Hematopoietic multipotent progenitor cell treated with erythropoietin and hydrocortisone succinate and interleukin-3 and kit ligand, for 6 days (in vitro differentiated cells): ENCODE results near the gene THBD.
A peak's percentile ranks its signal among the peaks of the same experiment; 100 is the strongest.

ENCODE experiments used
- DNase-seq: peaks from one replicate; pipeline ENCODE4 v3.0.0-alpha.2; 2015

The THBD gene

DNA sequence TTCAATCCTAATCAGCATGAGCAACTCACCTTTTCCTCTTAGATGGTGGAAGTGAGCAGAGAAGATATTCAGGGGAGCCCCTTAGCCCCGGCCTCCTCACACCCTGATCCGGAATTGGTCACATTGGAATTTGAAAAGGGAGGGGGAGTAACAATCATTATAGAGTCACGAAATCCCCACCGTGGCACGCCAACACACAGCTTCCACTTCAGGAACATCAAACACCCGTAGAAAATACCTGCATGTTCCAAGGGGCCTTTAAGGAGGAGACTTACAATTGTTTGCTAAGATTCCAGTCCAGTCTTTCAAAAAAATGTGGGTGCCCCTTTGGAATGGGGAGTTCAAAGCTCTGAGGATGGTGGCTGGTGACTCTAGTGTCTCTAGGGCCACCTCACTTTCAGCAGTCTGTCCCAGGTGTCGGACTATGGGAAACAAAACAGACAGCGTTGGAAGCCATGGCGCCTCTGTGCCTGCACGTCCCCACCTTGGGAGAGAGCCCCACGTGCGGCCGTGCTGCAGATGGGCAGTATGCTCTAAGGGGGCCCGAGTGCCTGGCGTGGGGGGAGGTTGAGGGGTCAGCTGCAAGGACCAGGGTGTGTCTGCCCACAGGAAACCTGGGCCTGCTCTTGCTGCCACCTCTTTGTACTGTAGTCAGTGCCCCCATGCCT is 34.2 kb upstream of the THBD start:
- no peak for DNase-seq

DNA sequence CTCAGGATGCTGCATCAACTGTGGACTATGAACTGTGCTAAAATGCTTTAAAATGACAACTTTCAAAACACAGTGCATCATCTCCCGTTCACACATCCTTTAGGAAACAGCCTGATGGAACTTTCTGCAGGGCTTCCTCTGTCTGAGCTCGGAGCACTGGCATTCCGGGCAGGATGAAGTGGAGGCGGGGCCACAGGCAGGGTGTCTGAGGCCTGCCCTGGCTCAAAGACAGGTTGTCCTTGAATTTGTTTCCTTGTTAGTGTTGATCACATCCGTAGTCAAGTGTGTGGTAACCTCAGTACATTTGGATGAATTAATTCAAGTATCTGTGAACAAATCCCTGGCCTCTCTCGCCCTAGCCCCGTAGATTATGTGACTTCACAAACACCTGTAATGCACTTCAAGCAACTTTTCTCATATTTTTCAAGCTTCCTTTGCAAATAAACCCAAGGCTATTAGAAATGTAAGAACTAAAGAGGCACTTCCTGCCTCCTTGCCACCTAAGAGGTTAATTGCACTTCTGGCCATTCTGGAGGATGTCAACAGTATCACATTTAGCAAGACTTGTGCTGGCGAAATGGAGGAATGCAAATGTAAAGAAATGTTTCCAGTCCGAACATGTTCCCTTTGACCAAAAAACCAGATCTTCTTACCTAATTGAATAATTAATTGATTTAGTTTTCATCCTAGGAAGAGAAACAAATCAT is 33.5 kb upstream of the THBD start:
- DNase-seq = no peak

DNA sequence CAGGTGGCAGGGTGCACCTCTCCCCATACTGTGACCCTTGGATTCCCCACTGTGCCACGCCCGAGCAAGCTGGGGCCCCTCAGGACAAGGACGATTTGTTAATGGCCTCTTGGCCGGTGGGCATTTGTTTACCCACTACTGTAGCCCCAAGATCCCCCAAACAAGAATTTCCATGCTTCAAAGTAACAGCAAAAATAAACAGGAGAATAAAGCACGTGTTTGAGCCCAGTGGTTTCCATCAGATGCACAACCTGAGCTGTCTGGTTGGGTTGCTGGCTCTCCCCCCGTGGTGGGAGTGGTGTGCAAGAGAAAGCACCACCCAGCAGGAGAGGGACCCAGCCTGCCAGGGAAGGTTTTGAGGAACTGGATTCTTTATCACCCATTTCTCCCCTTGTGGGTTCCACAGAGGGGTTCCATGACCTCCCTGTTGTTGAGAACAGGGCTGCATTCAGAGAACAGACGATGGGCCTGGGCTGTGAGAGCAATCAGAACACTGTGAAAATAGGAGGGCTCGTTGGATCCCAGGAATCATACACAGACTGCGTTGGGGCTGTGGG is 31.9 kb upstream of the THBD start:
- DNase-seq = no peak

DNA sequence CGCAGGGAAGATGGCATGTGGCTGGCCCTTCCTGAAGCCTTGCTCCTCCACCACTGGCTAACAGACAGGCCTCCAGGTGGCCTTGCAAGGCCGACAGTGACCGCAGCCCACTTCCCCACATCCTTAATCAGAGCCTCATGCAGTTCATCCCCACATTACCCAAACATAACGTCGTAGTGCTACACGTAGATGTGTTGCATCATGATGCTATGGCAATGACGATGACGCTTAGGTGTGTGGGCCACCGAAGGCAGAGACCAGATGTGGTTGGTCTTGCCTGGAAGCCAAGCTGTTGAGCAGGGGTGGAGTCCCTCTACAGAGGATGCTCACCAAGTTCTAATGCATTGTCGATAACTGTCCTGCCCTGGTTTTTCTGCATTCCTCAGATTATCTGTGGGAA is 31.0 kb upstream of the THBD start:
- no peak for DNase-seq

DNA sequence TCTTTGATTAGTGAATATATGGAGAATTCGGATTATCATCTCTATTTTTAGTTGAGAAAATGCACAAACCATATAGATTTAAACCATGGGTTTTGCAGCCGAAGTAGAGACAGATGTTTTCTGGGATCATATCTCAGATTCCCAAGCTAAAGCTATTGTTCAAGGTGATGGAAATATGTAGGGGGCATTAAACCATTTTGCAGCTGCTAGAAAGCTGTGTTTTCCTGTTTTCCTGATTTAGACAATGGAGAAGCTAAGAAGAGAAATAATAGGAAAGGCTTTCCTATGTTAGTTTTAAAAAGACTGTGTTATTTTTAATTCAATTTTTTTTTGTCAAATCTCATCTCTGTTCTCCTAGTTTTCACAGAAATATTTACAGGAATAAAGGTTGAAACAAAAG is 30.5 kb upstream of the THBD start:
- DNase-seq = no peak

DNA sequence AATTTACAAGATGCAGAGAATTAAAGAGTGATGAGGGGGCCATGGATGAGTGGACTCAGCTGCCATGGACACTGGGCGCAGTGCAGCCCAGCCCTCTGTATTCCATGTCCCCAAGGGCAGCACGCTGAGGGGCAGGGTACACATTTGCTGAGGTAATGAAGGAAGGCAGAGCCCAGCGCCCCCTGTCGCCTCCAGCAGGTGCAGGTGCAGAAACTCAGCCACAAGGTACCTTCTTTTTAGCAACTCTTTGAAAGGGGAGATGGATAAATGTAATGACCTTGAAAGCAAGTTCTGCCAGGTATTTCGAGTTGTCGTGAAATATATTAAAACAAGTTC is 29.5 kb upstream of the THBD start:
- DNase-seq = no peak

DNA sequence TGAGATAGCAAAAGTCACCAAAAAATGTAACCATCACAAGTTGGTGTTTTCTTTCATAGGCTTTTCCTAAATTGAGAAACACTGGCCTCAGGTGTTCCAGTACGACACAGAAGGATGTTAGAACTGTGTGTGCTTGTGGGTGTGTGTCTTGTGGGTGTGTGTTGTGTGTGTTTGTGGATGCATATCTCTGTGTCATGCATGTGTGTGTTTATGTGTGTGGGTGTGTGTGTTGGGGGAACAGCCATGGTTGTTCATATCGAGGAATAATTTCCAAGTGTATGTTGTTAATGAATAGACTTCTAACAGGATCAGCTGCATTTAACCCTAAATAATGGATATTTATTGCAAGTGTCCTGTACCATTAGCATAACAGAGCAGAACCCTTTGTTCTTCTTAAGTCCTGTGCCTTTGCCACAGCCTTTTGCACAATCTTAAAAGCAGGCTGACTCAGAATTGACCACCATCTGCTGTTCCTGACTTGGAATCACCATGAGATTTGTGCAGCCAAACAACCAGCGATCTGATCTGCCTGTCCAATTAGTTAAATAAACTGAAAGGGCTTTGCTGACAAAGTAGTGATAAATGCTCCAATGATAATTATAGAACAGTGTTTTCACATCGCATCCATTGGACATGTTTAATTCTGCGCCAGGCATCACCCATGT is 29.0 kb upstream of the THBD start:
- DNase-seq = no peak

DNA sequence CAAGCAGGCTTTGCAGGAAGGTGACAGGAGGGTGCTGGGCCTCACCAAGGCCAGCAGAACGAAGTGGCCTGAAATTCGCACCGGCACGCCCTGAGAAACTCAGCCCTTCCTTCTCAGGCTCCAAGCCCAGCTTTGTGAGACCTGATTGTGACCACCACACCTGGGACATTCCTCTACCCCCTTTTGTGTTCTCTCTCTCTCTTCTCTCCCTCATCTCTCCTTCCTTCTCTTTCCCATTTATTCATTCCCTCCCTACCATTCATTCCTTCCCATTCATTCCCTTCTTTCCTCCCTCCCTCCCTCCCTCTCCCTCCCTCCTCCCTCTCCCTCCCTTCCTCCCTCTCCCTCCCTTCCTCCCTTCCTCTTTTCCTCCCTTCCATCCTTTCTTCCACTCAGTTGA is 27.8 kb upstream of the THBD start:
- DNase-seq = no peak

DNA sequence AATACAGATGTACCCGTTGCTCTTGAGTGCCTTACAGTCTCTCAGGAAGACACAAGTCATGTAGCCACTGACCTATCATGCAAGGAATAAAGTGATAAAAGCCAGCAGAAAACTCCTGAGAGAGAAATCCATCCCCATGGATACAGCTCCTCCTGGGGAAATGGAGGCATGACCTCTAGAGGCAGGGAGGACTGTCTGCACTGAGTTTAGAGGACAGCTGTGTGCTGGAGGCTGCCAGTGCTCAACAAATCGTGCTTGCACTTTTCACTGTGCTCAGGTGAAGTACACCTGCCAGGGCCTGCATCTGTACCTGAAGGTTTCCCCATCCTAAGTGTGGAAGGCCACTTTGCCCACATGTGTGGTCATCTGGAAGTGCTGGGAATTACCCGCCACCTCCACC is 24.6 kb upstream of the THBD start:
- DNase-seq = no peak

DNA sequence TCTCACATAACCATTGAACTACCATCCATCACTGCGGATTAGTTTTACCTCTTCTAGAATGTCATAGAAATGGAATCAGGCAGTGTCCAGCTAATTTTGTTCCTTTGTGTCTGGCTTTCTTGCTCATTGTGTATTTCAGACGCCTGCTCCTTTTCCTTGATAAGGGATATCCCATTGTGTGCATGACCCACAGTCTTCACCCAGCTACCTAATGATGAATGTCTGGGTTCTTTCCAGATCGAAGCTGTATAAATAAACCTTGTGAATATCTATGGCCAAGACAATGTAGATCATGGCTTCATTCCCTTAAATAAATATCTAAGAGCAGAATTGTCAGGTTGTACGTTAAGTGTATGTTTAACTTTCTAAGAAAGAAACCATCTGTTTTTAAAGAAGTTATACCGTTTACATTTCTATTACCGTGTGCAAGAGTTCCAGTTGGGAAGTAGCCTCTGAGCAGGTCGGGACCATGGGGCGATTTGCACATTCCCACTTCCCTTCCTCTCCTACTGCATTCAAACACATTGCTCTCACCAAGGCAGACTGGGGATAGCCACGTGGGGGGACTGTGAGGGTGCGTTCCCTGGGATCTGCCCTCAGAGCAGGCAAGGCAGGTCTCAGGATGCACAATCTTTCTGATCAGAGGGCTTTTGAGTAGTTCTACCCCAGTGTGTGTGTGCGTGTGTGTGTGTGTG is 23.6 kb upstream of the THBD start:
- no peak for DNase-seq

DNA sequence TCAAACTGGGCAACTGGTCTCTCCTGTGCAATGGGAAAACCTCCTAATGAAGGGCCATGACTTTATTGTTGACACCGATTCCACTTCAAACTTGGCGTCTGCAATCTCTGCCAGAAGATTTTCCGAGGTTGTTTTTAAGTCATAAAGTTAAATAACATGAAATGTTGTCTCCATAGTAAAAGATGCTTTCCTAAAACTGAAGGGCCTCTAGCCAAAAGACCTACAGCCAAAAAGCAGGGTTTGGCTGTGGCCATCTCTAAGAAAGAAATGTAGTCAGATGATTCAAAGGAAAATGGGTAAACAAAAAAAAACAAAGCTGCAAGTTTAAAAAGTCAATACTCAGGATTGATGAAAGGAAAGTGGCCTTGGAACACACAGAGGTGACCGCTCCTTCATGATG is 22.5 kb upstream of the THBD start:
- DNase-seq = no peak

DNA sequence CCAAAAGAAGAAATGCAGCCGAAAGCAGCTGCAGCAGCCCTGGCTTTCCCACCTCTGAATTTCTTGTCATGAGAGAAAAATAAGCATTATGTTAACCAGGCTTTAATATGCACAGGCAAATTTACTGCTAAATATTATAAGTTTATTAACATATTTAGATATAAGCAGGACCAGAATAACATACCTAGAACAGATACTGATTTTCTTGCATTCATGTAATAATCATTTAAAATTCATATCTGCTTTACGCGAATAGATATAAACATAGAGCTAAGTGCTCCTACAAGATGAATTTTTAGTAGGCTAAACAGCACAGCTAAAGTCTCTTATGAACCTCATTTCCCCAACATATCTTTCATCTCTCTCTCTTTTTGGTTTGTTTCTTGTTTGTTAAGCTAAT is 21.9 kb upstream of the THBD start:
- no peak for DNase-seq

DNA sequence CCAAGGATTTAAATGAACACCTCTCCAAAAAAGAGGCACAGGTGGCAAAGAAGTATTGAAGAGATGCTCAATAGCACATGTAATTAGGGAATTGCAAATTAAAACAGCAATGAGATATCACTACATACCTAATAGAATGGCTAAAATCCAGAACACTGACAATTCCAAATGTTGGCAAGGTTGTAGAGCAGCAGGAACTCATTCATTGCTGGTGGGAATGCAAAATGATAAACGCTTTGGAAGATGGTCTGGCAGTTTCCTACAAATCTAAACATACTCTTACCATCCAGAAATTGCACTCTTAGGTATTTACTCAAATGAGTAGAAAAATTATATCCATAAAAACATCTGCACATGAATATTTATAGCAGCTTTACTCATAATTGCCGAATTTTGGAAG is 19.6 kb upstream of the THBD start:
- DNase-seq = no peak

DNA sequence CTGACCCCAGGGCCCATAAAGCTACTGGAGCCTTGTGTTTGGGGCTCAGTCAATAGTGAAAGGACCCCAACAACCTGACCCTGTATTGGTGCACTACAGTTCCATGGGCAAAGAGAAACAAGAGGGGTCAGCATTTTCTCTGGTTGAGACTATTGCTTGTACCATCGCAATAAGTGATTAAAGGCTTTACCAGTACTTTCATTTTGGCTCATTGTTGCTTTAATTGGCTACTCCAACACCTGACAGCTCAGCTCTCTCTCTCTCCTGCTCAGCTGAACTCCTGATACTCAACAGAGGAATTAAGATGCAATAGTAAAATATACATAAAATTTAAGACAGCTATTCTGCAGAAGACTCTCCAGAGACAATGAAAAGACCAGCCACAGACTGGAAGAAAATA is 18.8 kb upstream of the THBD start:
- no peak for DNase-seq

DNA sequence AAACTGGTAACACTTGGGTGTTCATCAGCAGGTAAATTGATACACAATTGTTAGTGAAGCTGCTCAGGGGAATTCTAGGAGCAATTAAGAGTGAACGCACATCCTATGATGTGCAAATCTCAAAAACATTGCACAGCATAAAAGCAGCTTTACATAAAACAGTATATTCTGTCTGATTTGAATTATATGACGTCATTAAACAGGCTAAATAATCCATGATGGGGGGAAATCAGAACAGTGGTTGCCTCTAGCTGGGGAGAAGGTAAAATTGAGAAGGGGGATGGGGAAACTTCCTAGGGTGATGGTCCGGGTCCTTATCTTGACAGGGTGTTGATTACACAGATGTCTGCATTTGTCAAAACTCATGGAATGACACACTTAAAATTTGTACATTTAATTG is 17.3 kb upstream of the THBD start:
- no peak for DNase-seq

DNA sequence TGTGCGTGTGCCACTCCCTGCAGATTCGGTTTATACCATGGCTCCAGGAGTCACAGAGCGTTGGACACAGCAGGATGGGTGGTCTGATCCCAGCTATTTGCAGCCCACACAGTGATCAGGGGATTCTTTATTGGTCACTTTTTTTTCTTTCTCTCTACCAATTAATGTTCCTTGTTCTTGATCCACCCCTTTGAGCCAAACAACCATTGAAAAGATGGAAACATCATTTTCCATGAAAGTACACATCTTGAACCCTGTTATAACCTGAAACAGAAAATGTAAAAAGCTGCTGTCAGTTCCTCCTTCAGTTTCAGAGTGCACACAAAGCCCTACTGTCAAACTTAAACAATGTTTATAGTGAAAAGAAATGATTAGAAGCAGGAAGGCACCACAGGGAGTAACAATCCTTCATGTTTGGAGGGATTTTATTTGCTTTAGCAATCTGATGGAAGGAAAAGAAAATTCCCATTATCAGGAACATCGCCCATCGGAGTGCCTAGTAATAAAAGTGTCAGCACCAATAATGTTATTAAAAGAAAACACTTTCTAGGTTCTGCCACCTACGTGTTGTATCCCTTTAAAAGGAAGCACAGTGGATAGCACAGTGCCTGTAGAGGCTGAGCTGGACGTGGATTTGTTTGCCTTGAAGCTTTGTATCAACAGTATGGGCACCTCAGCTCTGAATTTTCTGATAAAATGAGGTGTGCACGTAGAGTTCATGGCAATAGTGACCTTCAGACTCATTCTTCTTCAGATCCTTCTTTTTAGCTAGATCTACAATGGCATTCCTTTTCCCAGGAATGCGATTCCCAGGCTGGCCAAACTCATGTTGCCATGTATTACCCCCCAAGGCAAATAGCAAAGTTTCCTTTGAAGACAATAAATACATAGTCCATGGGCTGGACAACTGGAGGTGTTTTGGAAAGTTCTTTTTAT is 16.1 kb upstream of the THBD start:
- no peak for DNase-seq

DNA sequence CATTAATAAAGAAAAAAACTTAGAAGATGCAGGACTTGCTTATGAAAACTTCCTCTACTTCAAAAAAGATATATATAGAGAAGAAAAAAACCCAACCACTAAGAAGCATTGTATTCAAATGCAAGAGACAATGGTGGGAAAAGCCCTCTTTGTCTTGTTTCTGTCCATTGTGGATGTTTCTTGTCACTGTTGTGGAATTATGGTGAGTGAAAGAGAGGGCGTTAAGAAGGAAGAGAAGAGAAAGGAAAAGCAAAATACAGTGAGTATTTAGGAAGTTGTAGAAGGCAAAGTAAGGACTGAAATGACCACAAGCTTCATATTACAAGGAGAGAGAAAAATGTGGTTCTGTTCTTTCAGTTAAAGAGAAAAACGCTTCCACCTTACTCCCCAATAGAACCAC is 14.1 kb upstream of the THBD start:
- no peak for DNase-seq

DNA sequence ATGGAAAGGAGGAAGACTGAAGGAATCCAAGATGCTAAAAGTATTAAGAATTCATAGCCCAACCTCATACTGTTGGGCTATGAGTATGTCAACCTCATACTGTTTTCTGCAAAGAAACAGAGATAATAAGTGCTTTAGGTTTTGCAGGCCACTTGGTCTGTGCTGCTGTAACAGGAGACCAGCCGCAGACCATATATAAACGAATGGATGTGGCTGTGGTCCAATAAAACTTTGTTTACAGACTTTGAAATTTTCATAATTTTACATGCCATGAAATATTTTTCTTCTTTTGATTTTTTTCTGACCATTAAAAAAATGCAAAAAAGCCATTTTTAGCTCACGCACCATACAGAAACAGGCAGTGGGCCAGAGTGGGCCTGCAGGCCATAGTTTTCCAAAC is 13.7 kb upstream of the THBD start:
- DNase-seq = no peak

DNA sequence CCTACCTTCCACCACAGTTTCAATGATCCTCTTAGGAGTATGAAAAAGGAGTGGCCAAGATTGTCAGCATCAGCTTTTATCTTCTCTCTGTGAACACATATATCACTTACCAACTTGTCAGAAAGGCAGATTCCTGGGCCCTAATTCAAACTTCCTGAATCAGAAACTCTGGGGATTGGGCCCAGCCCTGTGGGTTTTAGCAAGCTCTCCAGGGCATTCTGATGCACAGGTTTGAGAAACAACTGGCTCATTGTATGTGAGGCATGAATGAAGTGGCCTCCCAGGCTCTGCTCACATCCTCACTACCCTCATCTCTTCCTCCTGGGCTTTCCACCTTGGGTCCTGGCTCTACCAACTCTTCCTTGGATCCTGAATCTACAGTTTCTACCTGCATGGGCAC is 13.2 kb upstream of the THBD start:
- DNase-seq = no peak

DNA sequence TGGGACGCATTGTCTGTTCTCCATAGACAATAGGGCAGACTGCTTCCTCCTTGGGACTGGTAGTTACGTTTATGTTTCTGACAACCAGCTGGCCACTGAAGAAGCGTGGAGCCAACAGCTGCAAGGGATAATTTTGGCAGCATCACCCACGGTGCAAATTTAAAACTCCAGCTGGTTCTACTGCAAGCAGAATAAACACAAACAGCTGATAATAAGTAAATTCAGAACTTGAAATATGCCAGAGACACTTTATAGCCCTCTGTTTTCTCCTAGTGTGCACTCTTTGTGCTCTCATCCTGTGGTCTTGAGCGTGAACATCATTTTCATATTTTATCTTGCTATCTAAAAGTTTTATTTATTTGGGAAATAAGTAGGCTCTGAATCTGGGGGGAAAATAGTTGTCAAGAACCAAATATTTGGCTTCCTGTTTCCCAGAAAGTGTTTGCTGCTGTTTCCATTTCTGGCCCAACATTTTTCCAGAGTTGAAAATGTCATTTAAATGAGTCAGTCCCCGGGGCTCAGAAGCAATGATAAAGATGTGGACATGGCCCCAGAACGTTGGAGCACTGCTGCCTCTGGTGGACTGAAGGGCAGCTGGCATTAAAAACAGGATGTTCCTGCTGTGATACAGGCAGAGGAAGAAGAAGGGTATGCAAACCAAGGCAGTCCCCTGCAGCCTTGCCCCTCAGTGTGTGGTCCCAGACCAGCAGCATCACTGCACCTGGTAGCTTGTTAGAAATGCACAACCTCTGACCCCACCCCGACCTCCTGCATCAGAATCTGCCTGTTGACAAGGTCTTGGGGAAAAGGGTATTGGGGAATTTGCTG is 12.5 kb upstream of the THBD start:
- peak; percentile 52 for DNase-seq

DNA sequence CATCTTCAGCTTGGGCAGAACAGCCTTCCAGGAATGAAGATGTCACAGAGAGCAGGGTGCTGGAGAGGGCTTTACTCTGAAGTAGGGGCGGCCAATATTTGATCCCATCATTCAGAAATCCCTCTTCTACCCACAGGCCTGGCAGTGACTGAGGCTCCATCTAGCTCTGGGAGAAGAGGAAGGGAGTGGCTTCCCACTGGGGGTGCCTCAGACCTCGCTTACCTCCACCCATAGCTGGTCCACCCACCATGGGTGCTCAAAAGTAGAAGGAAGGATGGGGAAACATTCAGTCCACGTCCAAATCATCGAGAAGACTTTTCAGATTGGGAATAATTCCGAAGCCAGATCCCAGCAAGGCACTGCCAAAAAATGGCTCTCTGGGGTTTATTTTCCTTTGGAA is 11.8 kb upstream of the THBD start:
- no peak for DNase-seq

DNA sequence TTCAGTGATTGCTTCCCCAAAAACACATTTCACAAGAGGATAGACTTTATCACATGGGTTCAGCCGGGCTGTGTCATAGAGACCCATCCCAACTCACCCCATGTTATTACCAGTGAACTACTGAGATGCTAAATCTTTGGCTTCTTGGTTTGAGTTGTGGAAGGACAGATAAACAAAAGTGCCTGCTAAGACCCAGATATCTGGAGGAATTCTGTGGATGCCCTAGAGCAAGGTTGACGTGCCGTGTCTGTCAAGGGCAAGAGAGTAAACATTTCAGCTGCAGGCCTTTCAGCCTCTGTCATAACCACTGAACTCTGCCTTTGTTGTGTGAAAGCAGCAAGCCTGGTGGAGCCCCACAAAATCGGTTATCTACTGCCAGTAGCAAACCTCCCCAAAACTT is 11.2 kb upstream of the THBD start:
- peak; percentile 13 for DNase-seq
